B cell (primary cell): ENCODE results near the gene SZT2. TPM values are rescaled to one million over a fixed set of nuclear protein-coding genes. Genes with fewer than 3 reads are reported as not detected.

ENCODE experiments used
- ATAC-seq: fragments of 200-7000 bp; cut with Tn5 transposase; one replicate; pipeline ENCODE4 v1.10.0; 2021; ENCODE audit warnings: low read depth, mild to moderate bottlenecking, moderate number of reproducible peaks, moderate library complexity
- CTCF ChIA-PET: fragments of 350-600 bp; sonication (Branson Sonifier 250); formaldehyde crosslinking; loops from one replicate; lab custom pipeline; 2021; ENCODE audit warnings: antibody characterized with exemption, inconsistent platforms; lab: Charles Lee
- POLR2A ChIA-PET: fragments of 350-600 bp; sonication (Branson Sonifier 250); formaldehyde crosslinking; loops from one replicate; lab custom pipeline; 2021; ENCODE audit warnings: antibody characterized with exemption; lab: Charles Lee
- DNase-seq: peaks from one replicate; pipeline ENCODE4 v3.0.0; 2013
- H2AFZ ChIP-seq: 2 replicates; pipeline ENCODE4 v1.6.1; 2012; ENCODE audit warnings: mild to moderate bottlenecking, low read depth, low read length; ENCODE audit not compliant: insufficient read depth, poor library complexity, severe bottlenecking
- H3K27ac ChIP-seq, 2 donors: 1 replicate in 1 of 2; 2 replicates in 1 of 2; pipeline ENCODE4 v1.5.1; 2012 to 2013; ENCODE audit warnings: low read length in 2 of 2, mild to moderate bottlenecking in 2 of 2, moderate library complexity in 1 of 2
- H3K27me3 ChIP-seq, 4 experiments: fragments of 200-600 bp in 1 of 4; sonication (generic) in 1 of 4; replicated peaks in 1 of 4; 1 replicate in 2 of 4; 2 replicates in 2 of 4; pipeline versions ENCODE4 v1.6.1 to v1.7.0; 2013 to 2016; ENCODE audit warnings: low read length in 3 of 4, mild to moderate bottlenecking in 2 of 4, mixed read lengths in 1 of 4, moderate library complexity in 1 of 4; ENCODE audit not compliant: insufficient read depth in 4 of 4, control insufficient read depth in 3 of 4; ENCODE audit errors: control extremely low read depth in 1 of 4
- H3K36me3 ChIP-seq, 2 experiments: replicated peaks in 1 of 2; 1 replicate in 1 of 2; 2 replicates in 1 of 2; pipeline versions ENCODE4 v1.6.1 to v1.7.1; 2013; ENCODE audit warnings: low read length in 1 of 2; ENCODE audit not compliant: insufficient read depth in 2 of 2, control insufficient read depth in 1 of 2; ENCODE audit errors: control extremely low read depth in 1 of 2, extremely low read depth in 1 of 2
- H3K4me1 ChIP-seq, 2 donors: fragments of 200-600 bp in 1 of 2; sonication (generic) in 1 of 2; 1 replicate in 1 of 2; 2 replicates in 1 of 2; pipeline versions ENCODE4 v1.5.1 to v1.6.1; 2013 to 2017; ENCODE audit warnings: low read length in 2 of 2; ENCODE audit not compliant: control insufficient read depth in 2 of 2, insufficient read depth in 2 of 2
- H3K4me2 ChIP-seq: replicated peaks from 2 replicates; pipeline ENCODE3; 2012; ENCODE audit warnings: mild to moderate bottlenecking, low read depth, low read length; ENCODE audit not compliant: poor library complexity, severe bottlenecking
- H3K4me3 ChIP-seq, 5 experiments: fragments of 200-600 bp in 1 of 5; sonication (generic) in 1 of 5; 1 replicate in 3 of 5; 2 replicates in 2 of 5; pipeline versions ENCODE4 v1.5.1 to v1.7.0; 2011 to 2016; ENCODE audit warnings: low read length in 4 of 5, mild to moderate bottlenecking in 4 of 5, low read depth in 2 of 5, control low read depth in 1 of 5, moderate library complexity in 1 of 5; ENCODE audit not compliant: insufficient read depth in 1 of 5; ENCODE audit errors: control extremely low read depth in 1 of 5, extremely low read depth in 1 of 5
- H3K79me2 ChIP-seq: fragments of 200-600 bp; sonication (generic); one replicate; pipeline ENCODE4 v1.6.0; 2016; ENCODE audit warnings: low read length; ENCODE audit not compliant: control insufficient read depth, insufficient read depth
- H3K9ac ChIP-seq: fragments of 200-600 bp; sonication (generic); 2 replicates; pipeline ENCODE4 v1.6.1; 2017; ENCODE audit warnings: mild to moderate bottlenecking, low read length, moderate library complexity
- H3K9me3 ChIP-seq, 3 donors: one replicate each; pipeline versions ENCODE4 v1.6.1 to v1.7.1; 2013; ENCODE audit warnings: low read length in 2 of 3; ENCODE audit not compliant: control insufficient read depth in 2 of 3, insufficient read depth in 1 of 3; ENCODE audit errors: control extremely low read depth in 1 of 3
- H4K20me1 ChIP-seq: 2 replicates; pipeline ENCODE4 v1.6.0; 2012; ENCODE audit warnings: mild to moderate bottlenecking, low read length; ENCODE audit not compliant: insufficient read depth, control insufficient read depth, poor library complexity, severe bottlenecking
- H3K27ac Mint-ChIP-seq: one replicate; pipeline ENCODE4 v1.8.0; 2021; ENCODE audit warnings: mixed read lengths
- H3K27me3 Mint-ChIP-seq: one replicate; pipeline ENCODE4 v1.8.0; 2021; ENCODE audit warnings: mixed read lengths
- H3K4me1 Mint-ChIP-seq: one replicate; pipeline ENCODE4 v1.8.0; 2021; ENCODE audit warnings: mixed read lengths
- H3K4me3 Mint-ChIP-seq: one replicate; pipeline ENCODE4 v1.8.0; 2021; ENCODE audit warnings: mixed read lengths
- H3K9me3 Mint-ChIP-seq: one replicate; pipeline ENCODE4 v1.8.0; 2022; ENCODE audit warnings: mixed read lengths; ENCODE audit not compliant: insufficient read depth
- CTCF ChIP-seq: fragments of 200-600 bp; IDR thresholded peaks from one replicate; pipeline ENCODE4 v1.8.0; 2022; ENCODE audit warnings: antibody characterized with exemption, mild to moderate bottlenecking
- EZH2 ChIP-seq: IDR thresholded peaks from 2 replicates; pipeline ENCODE4 v1.6.1; 2012; ENCODE audit warnings: borderline replicate concordance, low read depth, mild to moderate bottlenecking, moderate library complexity, low read length; ENCODE audit not compliant: insufficient read depth, poor library complexity, severe bottlenecking
- WGBS: methylation state at CpG from one replicate; pipeline ENCODE4 v1.1.5; 2013; ENCODE audit warnings: missing lambda C conversion rate; ENCODE audit not compliant: insufficient coverage; 5-methylcytosine and 5-hydroxymethylcytosine counted together
- intact Hi-C: fragments of 100-400 bp; cut with micrococcal nuclease; formaldehyde crosslinking; loops from one replicate; pipeline ENCODE4 v1.10.0; 2022
- polyA plus RNA-seq: library from polyadenylated mRNA; depleted of rRNA; stranded (reverse); fragments of >200 nt; gene quantifications from 2 replicates; pipeline ENCODE4 v1.2.3, GENCODE V29; 2012
- total RNA-seq, 2 donors: library from RNA; stranded (reverse); fragments of 120-200 nt in 1 of 2; gene quantifications; 1 replicate in 1 of 2; 2 replicates in 1 of 2; pipeline versions ENCODE4 v1.2.3 to v1.2.4, GENCODE V29; 2013 to 2022

Gene SZT2
- total and polyA plus RNA-seq, 2 donors (not counting 1 experiment from before 2014, with no cell fraction given) = 41.4 to 197 TPM

GRCh38 chr1:43427941-43428340, 38.2 kb downstream of the SZT2 start:
- H3K9me3 Mint-ChIP-seq = no peaks in the 10 kb centered on the region
- CTCF ChIA-PET = interaction anchor here (1.2 kb wide), 1 partner anchor 201 kb away, joined by 4 read pairs; no protein-coding TSS in a partner anchor
- no peak for DNase-seq
- no peaks in the 10 kb centered on the region for H3K27me3 Mint-ChIP-seq
- Histone ChIP-seq H3K27me3 (no peaks in the 10 kb centered on the region), H3K79me2 (no peaks in the 10 kb centered on the region), H3K4me2 (no peak overlapping the region), H3K9ac (no peak overlapping the region), H3K36me3 (peaks cover 0 to 90% of the 10 kb centered on the region in 2 experiments), H2AFZ (no peak overlapping the region), H3K27ac (no peak overlapping the region), H3K9me3 (no peaks in the 10 kb centered on the region), H3K4me3 (no peak overlapping the region), H4K20me1 (no peaks in the 10 kb centered on the region), H3K4me1 (no peaks in the 10 kb centered on the region)
- no peak overlapping the region for H3K4me3 Mint-ChIP-seq
- ATAC-seq = no peak
- H3K27ac Mint-ChIP-seq = no peak overlapping the region
- TF ChIP-seq EZH2 (no peak), CTCF (no peak)
- H3K4me1 Mint-ChIP-seq = no peaks in the 10 kb centered on the region
- 90% methylated on average over 6 of the region's 9 CpGs for WGBS
- POLR2A ChIA-PET = no interaction called here
- intact Hi-C loops = no loop called here

GRCh38 chr1:43430831-43431230, 41.1 kb downstream of the SZT2 start:
- Histone ChIP-seq H3K4me1 (no peaks in the 10 kb centered on the region), H3K4me3 (no peak overlapping the region), H2AFZ (no peak overlapping the region), H3K27me3 (no peaks in the 10 kb centered on the region), H3K36me3 (peaks cover 0 to 92% of the 10 kb centered on the region in 2 experiments), H3K4me2 (no peak overlapping the region), H3K27ac (no peak overlapping the region), H3K79me2 (no peaks in the 10 kb centered on the region), H4K20me1 (no peaks in the 10 kb centered on the region), H3K9ac (no peak overlapping the region), H3K9me3 (no peaks in the 10 kb centered on the region)
- DNase-seq (no peak), ATAC-seq (no peak)
- ChIA-PET POLR2A (no interaction called here), CTCF (interaction anchor here (1.2 kb wide), 1 partner anchor 91 kb away, joined by 3 read pairs; no protein-coding TSS in a partner anchor)
- Mint-ChIP-seq H3K27ac (no peak overlapping the region), H3K27me3 (no peaks in the 10 kb centered on the region), H3K4me3 (no peak overlapping the region), H3K9me3 (no peaks in the 10 kb centered on the region), H3K4me1 (no peaks in the 10 kb centered on the region)
- TF ChIP-seq EZH2 (no peak), CTCF (no peak)
- WGBS = 100% methylated on average over 5 of the region's 5 CpGs
- intact Hi-C loops = no loop called here
